Measurements from ENCODE around the gene NRIP1. TPM values are rescaled to one million over a fixed set of nuclear protein-coding genes. Genes with fewer than 3 reads are reported as not detected.
"Not testable (repeated sequence)": the region's sequence is repeated elsewhere in the genome, so short reads cannot be mapped to it uniquely, and the experiment has no call there.

Gene NRIP1
- polyA plus RNA-seq, 1 donor: 56.8 TPM

GRCh38 chr21:15037095-15037899 lies 27.5 kb downstream of the NRIP1 start:
- DNase-seq: no peak

- DNase-seq: no peak
Measured at GRCh38 chr21:15036189-15036588, 28.6 kb downstream of the NRIP1 start.

GRCh38 chr21:15034126-15034853 lies 30.5 kb downstream of the NRIP1 start:
- no peak for DNase-seq

GRCh38 chr21:15031790-15032357 lies 32.9 kb downstream of the NRIP1 start:
- DNase-seq: no peak

- not testable (repeated sequence) for DNase-seq
Measured at GRCh38 chr21:15031362-15031761, 33.4 kb downstream of the NRIP1 start.

GRCh38 chr21:15030861-15031260 lies 33.9 kb downstream of the NRIP1 start:
- DNase-seq: not testable (repeated sequence)

- DNase-seq: no peak
Measured at GRCh38 chr21:15029077-15029476, 35.7 kb downstream of the NRIP1 start.

- no peak for DNase-seq
Measured at GRCh38 chr21:15028186-15028585, 36.6 kb downstream of the NRIP1 start.

GRCh38 chr21:15027056-15027455 lies 37.7 kb downstream of the NRIP1 start:
- no peak for DNase-seq

GRCh38 chr21:15026370-15026769 lies 38.4 kb downstream of the NRIP1 start:
- no peak for DNase-seq

GRCh38 chr21:15023776-15024175 lies 41.0 kb downstream of the NRIP1 start:
- no peak for DNase-seq

- no peak for DNase-seq
Measured at GRCh38 chr21:15022608-15023261, 42.1 kb downstream of the NRIP1 start.

GRCh38 chr21:15020797-15021196 lies 44.0 kb downstream of the NRIP1 start:
- no peak for DNase-seq

- DNase-seq: no peak
Measured at GRCh38 chr21:15018382-15018781, 46.4 kb downstream of the NRIP1 start.

- no peak for DNase-seq
Measured at GRCh38 chr21:15015622-15016471, 49.0 kb downstream of the NRIP1 start.

GRCh38 chr21:15014221-15014620 lies 50.6 kb downstream of the NRIP1 start:
- no peak for DNase-seq

- DNase-seq: no peak
Measured at GRCh38 chr21:15011967-15012366, 52.8 kb downstream of the NRIP1 start.

GRCh38 chr21:15010645-15011044 lies 54.2 kb downstream of the NRIP1 start:
- no peak for DNase-seq

- DNase-seq: no peak
Measured at GRCh38 chr21:15009837-15010363, 54.9 kb downstream of the NRIP1 start.

- no peak for DNase-seq
Measured at GRCh38 chr21:15007716-15008296, 57.0 kb downstream of the NRIP1 start.

- DNase-seq: no peak
Measured at GRCh38 chr21:15006594-15007230, 58.1 kb downstream of the NRIP1 start.
